HG03354 (cell line): Measurements from ENCODE around the gene FAF2.
"Not testable (repeated sequence)": the region's sequence is repeated elsewhere in the genome, so short reads cannot be mapped to it uniquely, and the experiment has no call there.

Experiments used
- ATAC-seq: cut with Tn5 transposase; IDR thresholded peaks from one replicate; pipeline ENCODE4 v1.9.1; 2021; ENCODE audit warnings: mild to moderate bottlenecking; ENCODE audit not compliant: unreplicated experiment, poor library complexity, severe bottlenecking

FAF2 gene

GRCh38 chr5:176446884-176447590 is 1.1 kb upstream of the FAF2 start:
- no peak for ATAC-seq

- ATAC-seq: peak; percentile 32
Measured at GRCh38 chr5:176447591-176447977, 601 bp upstream of the FAF2 start.

- ATAC-seq: no peak
Measured at GRCh38 chr5:176450077-176450476, 1.9 kb downstream of the FAF2 start.

GRCh38 chr5:176454724-176455394 is 6.7 kb downstream of the FAF2 start:
- no peak for ATAC-seq

GRCh38 chr5:176458904-176459561 is 10.8 kb downstream of the FAF2 start:
- ATAC-seq: no peak

GRCh38 chr5:176461349-176461748 is 13.2 kb downstream of the FAF2 start:
- no peak for ATAC-seq

GRCh38 chr5:176463113-176463764 is 15.1 kb downstream of the FAF2 start:
- no peak for ATAC-seq

GRCh38 chr5:176466245-176466871 is 18.2 kb downstream of the FAF2 start:
- ATAC-seq: no peak

- no peak for ATAC-seq
Measured at GRCh38 chr5:176469296-176469695, 21.1 kb downstream of the FAF2 start.

GRCh38 chr5:176470539-176470938 is 22.4 kb downstream of the FAF2 start:
- no peak for ATAC-seq

GRCh38 chr5:176471098-176471497 is 22.9 kb downstream of the FAF2 start:
- ATAC-seq: no peak

GRCh38 chr5:176473335-176474006 is 25.3 kb downstream of the FAF2 start:
- no peak for ATAC-seq

- no peak for ATAC-seq
Measured at GRCh38 chr5:176474476-176474875, 26.3 kb downstream of the FAF2 start.

GRCh38 chr5:176481711-176482110 is 33.5 kb downstream of the FAF2 start:
- ATAC-seq: no peak

GRCh38 chr5:176485176-176485575 is 37.0 kb downstream of the FAF2 start:
- no peak for ATAC-seq

GRCh38 chr5:176486189-176486757 is 38.1 kb downstream of the FAF2 start:
- ATAC-seq: no peak

GRCh38 chr5:176487160-176487559 is 39.0 kb downstream of the FAF2 start:
- ATAC-seq: not testable (repeated sequence)

GRCh38 chr5:176489077-176489476 is 40.9 kb downstream of the FAF2 start:
- no peak for ATAC-seq

- ATAC-seq: no peak
Measured at GRCh38 chr5:176490301-176490700, 42.1 kb downstream of the FAF2 start.
